GM12878 (cell line): ENCODE data around the gene CACNA1D. TPM values are rescaled to one million over a fixed set of nuclear protein-coding genes. Genes with fewer than 3 reads are reported as not detected.

ENCODE experiments used
- ATAC-seq: fragments of 200-7000 bp; cut with Tn5 transposase; 3 replicates; pipeline ENCODE4 v1.9.1; 2020; ENCODE audit warnings: mild to moderate bottlenecking, moderate library complexity
- BruUV-seq: library from RNA; stranded (reverse); fragments of 400-500 nt; replicated peaks from 2 replicates; lab custom pipeline; 2021; lab: Mats Ljungman, UMichigan
- CTCF ChIA-PET: fragments of 300-600 bp; sonication (Branson Sonifier 250); formaldehyde crosslinking; extraction: SDS; loops from one replicate; lab custom pipeline; 2021; ENCODE audit warnings: inconsistent platforms; lab: Yijun Ruan, JAX
- POLR2A ChIA-PET: fragments of 350-600 bp; formaldehyde crosslinking; extraction: SDS; loops from one replicate; lab custom pipeline; 2021; ENCODE audit warnings: inconsistent platforms; lab: Charles Lee
- RAD21 ChIA-PET: fragments of 300-600 bp; sonication (Branson Sonifier 250); formaldehyde crosslinking; loops from one replicate; lab custom pipeline; 2023; ENCODE audit warnings: antibody characterized with exemption; ENCODE audit not compliant: unreplicated experiment; lab: Charles Lee
- SMC1A ChIA-PET: fragments of 300-600 bp; sonication (Branson Sonifier 250); formaldehyde crosslinking; loops from one replicate; lab custom pipeline; 2023; ENCODE audit not compliant: unreplicated experiment, uncharacterized antibody; lab: Charles Lee
- DNase-seq: peaks from one replicate; pipeline ENCODE4 v3.0.0-alpha.2; 2011; ENCODE audit warnings: low read depth, low spot score
- FAIRE-seq: peaks from 3 replicates; lab custom pipeline; 2011; peaks lifted over from hg19 to GRCh38; lab: Jason Lieb, UNC
- H2AFZ ChIP-seq: 2 replicates; pipeline ENCODE4 v1.6.0; 2011; ENCODE audit warnings: low read depth, low read length, control low read depth; ENCODE audit not compliant: control insufficient read depth
- H3K27ac ChIP-seq: 2 replicates; pipeline ENCODE4 v1.5.1; 2011; ENCODE audit warnings: control low read depth; ENCODE audit not compliant: control insufficient read depth, insufficient read depth
- H3K27me3 ChIP-seq, 2 experiments: replicated peaks in 1 of 2; 2 replicates each; pipeline versions ENCODE4 v1.6.0 to v1.6.1; 2011; ENCODE audit warnings: low read length in 1 of 2; ENCODE audit not compliant: control insufficient read depth in 2 of 2, insufficient read depth in 2 of 2
- H3K36me3 ChIP-seq, 2 experiments: 2 replicates each; pipeline ENCODE4 v1.5.1; 2011; ENCODE audit warnings: low read length in 1 of 2; ENCODE audit not compliant: control insufficient read depth in 2 of 2, insufficient read depth in 2 of 2
- H3K4me1 ChIP-seq: 2 replicates; pipeline ENCODE4 v1.6.1; 2011; ENCODE audit warnings: mild to moderate bottlenecking, low read length, moderate library complexity, mixed read lengths; ENCODE audit not compliant: control insufficient read depth, insufficient read depth
- H3K4me2 ChIP-seq: 2 replicates; pipeline ENCODE4 v1.6.0; 2011; ENCODE audit warnings: control low read depth; ENCODE audit not compliant: control insufficient read depth, insufficient read depth
- H3K4me3 ChIP-seq: fragments of 200-600 bp; sonication (generic); 2 replicates; pipeline ENCODE4 v1.5.1; 2016
- H3K79me2 ChIP-seq: 2 replicates; pipeline ENCODE4 v1.6.0; 2011; ENCODE audit warnings: low read length; ENCODE audit not compliant: control insufficient read depth, insufficient read depth
- H3K9ac ChIP-seq: 2 replicates; pipeline ENCODE4 v1.8.0; 2011; ENCODE audit warnings: low read length, control low read depth, mixed read lengths; ENCODE audit not compliant: control insufficient read depth, insufficient read depth
- H3K9me3 ChIP-seq: replicated peaks from 3 replicates; pipeline ENCODE4 v1.5.1; 2011; ENCODE audit warnings: mild to moderate bottlenecking, low read length; ENCODE audit not compliant: control insufficient read depth, insufficient read depth
- H4K20me1 ChIP-seq: 2 replicates; pipeline ENCODE4 v1.6.0; 2011; ENCODE audit not compliant: control insufficient read depth, insufficient read depth
- ASH2L ChIP-seq: fragments of 300-600, 200-600 bp; sonication (generic); IDR thresholded peaks from 2 replicates; pipeline ENCODE4 v1.6.1; 2017; ENCODE audit warnings: low read depth, mild to moderate bottlenecking, borderline replicate concordance
- CTCF ChIP-seq, 3 experiments: IDR thresholded peaks in 2 of 3; conservative IDR thresholded peaks in 1 of 3; 2 replicates each; pipeline ENCODE4 v1.5.1; 2011; ENCODE audit warnings: low read depth in 3 of 3, low read length in 3 of 3, mild to moderate bottlenecking in 3 of 3, control low read depth in 2 of 3, moderate library complexity in 2 of 3, inconsistent platforms in 1 of 3, mixed read lengths in 1 of 3; ENCODE audit not compliant: control insufficient read depth in 2 of 3, insufficient read depth in 1 of 3; ENCODE audit errors: extremely low read depth in 1 of 3
- DPF2 ChIP-seq: fragments of 450-650 bp; IDR thresholded peaks from 2 replicates; pipeline ENCODE4 v1.6.1; 2017; ENCODE audit warnings: mild to moderate bottlenecking
- EED ChIP-seq: sonication (generic); IDR thresholded peaks from 2 replicates; pipeline ENCODE4 v1.6.1; 2016; ENCODE audit warnings: antibody characterized with exemption, low read depth
- ESRRA ChIP-seq: IDR thresholded peaks from 2 replicates; pipeline ENCODE4 v1.6.1; 2012; ENCODE audit warnings: mild to moderate bottlenecking, low read length, improper control_type of control experiment
- IRF5 ChIP-seq: fragments of 450-650 bp; IDR thresholded peaks from 2 replicates; pipeline ENCODE4 v1.6.1; 2017; ENCODE audit warnings: borderline replicate concordance
- LARP7 ChIP-seq: fragments of 450-650 bp; IDR thresholded peaks from 2 replicates; pipeline ENCODE4 v1.6.1; 2017; ENCODE audit warnings: mild to moderate bottlenecking
- NFXL1 ChIP-seq: fragments of 450-650 bp; IDR thresholded peaks from 2 replicates; pipeline ENCODE4 v1.6.1; 2017; ENCODE audit warnings: antibody characterized with exemption, mild to moderate bottlenecking, borderline replicate concordance
- NFYB ChIP-seq: IDR thresholded peaks from 2 replicates; pipeline ENCODE4 v1.6.1; 2011; ENCODE audit warnings: low read depth, mild to moderate bottlenecking, low read length, improper control_type of control experiment, moderate library complexity; ENCODE audit not compliant: insufficient read depth
- PBX3 ChIP-seq: IDR thresholded peaks from 2 replicates; pipeline ENCODE4 v1.6.1; 2011; ENCODE audit warnings: mild to moderate bottlenecking, low read depth, low read length, moderate library complexity; ENCODE audit not compliant: insufficient replicate concordance
- POLR2AphosphoS2 ChIP-seq: IDR thresholded peaks from 2 replicates; pipeline ENCODE4 v1.6.1; 2011; ENCODE audit warnings: low read depth, mild to moderate bottlenecking, low read length, improper control_type of control experiment, moderate library complexity
- PRDM15 ChIP-seq: fragments of 450-650 bp; formaldehyde crosslinking; IDR thresholded peaks from 2 replicates; pipeline ENCODE4 v1.4.0; 2020; ENCODE audit warnings: mild to moderate bottlenecking, moderate library complexity
- STAT1 ChIP-seq: fragments of 450-650 bp; conservative IDR thresholded peaks from 2 replicates; pipeline ENCODE4 v1.6.1; 2014; ENCODE audit warnings: antibody characterized with exemption, mild to moderate bottlenecking
- WGBS: methylation state at CpG from one replicate; pipeline ENCODE4 v1.1.6; 2016; ENCODE audit warnings: low lambda C conversion rate; ENCODE audit not compliant: insufficient replicate concordance, insufficient coverage; ENCODE audit errors: missing lambda C conversion rate; 5-methylcytosine and 5-hydroxymethylcytosine counted together
- in situ Hi-C: fragments of 300-500 bp; cut with MboI; formaldehyde crosslinking; loops from 9 replicates; pipeline ENCODE4 v1.14.3; 2018; ENCODE audit warnings: mixed read lengths
- intact Hi-C: fragments of 100-400 bp; cut with micrococcal nuclease; formaldehyde crosslinking; loops from one replicate; pipeline ENCODE4 v1.14.2; 2022; ENCODE audit not compliant: unreplicated experiment
- polyA plus RNA-seq, 11 experiments: library from polyadenylated mRNA; depleted of rRNA in 4 of 11; unstranded in 6 of 11; stranded (reverse) in 5 of 11; fragments of >200 nt; fragmentation: Nextera tagmentation in 4 of 11; fragmentation: Illumina TruSeq in 1 of 11; extraction: Ambion mirVana in 4 of 11; extraction: Trizol in 1 of 11; gene quantifications; 1 replicate in 1 of 11; 2 replicates in 10 of 11; pipeline versions ENCODE4 v1.2.1 to v1.2.3, GENCODE V29; 2011 to 2016; ENCODE audit warnings: inconsistent platforms in 2 of 11, missing spikeins in 2 of 11, low read depth in 1 of 11
- total RNA-seq, 4 experiments: library from RNA; depleted of rRNA in 3 of 4; stranded (reverse); fragments of >200 nt in 3 of 4; fragmentation: Illumina TruSeq in 1 of 4; extraction: Trizol in 1 of 4; gene quantifications; 2 replicates each; pipeline versions ENCODE4 v1.2.1 to v1.2.3, GENCODE V29; 2013 to 2021

The CACNA1D gene
- total and polyA plus RNA-seq, 10 of the 15 experiments (the other 5 are each of a cell fraction or from before 2014, with no cell fraction given): 0.21 to 24.4 (median 1.6) TPM

GRCh38 chr3:53486961-53487654 is 7.3 kb upstream of the CACNA1D start:
- no peak for FAIRE-seq
- intact Hi-C loops: no loop called here
- Histone ChIP-seq H3K27me3 (no peaks in the 10 kb centered on the region; a peak in 1 of 4 replicates), H3K9ac (no peak overlapping the region), H3K4me2 (no peak overlapping the region), H3K9me3 (no peaks in the 10 kb centered on the region), H2AFZ (no peak overlapping the region), H3K4me3 (no peak overlapping the region), H3K36me3 (no peaks in the 10 kb centered on the region), H3K79me2 (no peaks in the 10 kb centered on the region), H4K20me1 (no peaks in the 10 kb centered on the region), H3K27ac (no peak overlapping the region)
- in situ Hi-C loops: no loop called here
- POLR2A ChIA-PET: interaction anchor here (0.5 kb wide), 1 partner anchor 225 kb away, joined by 4 read pairs; no protein-coding TSS in a partner anchor
- ATAC-seq: no peak
- SMC1A ChIA-PET: interaction anchor here (0.9 kb wide), 1 partner anchor 31 kb away, joined by 3 read pairs; no protein-coding TSS in a partner anchor
- WGBS: 62% methylated on average over 6 of the region's 6 CpGs
- RAD21 ChIA-PET: no interaction called here
- DNase-seq: no peak
- no TSS peak for BruUV-seq
- TF ChIP-seq ASH2L (no peak), LARP7 (no peak), DPF2 (no peak), ESRRA (no peak), POLR2AphosphoS2 (no peak), CTCF (IDR thresholded peaks at IDR 0.05 in 2 of 3, conservative IDR thresholded peaks at IDR 0.05 in 1 of 3; ENCODE audit: control insufficient read depth in 2 of 3, extremely low read depth in 1 of 3, insufficient read depth in 1 of 3, low read depth in 3 of 3, low read length in 3 of 3) (no peak), PRDM15 (CRISPR knock-in tag) (no peak), NFYB (no peak), EED (no peak), PBX3 (no peak), STAT1 (no peak), NFXL1 (no peak), IRF5 (no peak)
- TF ChIP-seq, all 136 proteins: peak for 0
- CTCF ChIA-PET: interaction anchor here (1.4 to 1.6 kb wide), 3 partner anchors 13 to 187 kb away, joined by 3 to 4 read pairs (median 3); no protein-coding TSS in a partner anchor
- no peaks in the 10 kb centered on the region for H3K4me1 ChIP-seq
